MCF 10A (cell line): ENCODE results near the gene TLCD5. TPM values are rescaled to one million over a fixed set of nuclear protein-coding genes. Genes with fewer than 3 reads are reported as not detected.
A peak's percentile ranks its signal among the peaks of the same experiment; 100 is the strongest.

Source experiments
- BruUV-seq: library from RNA; stranded (reverse); fragments of 400-500 nt; replicated peaks from 2 replicates; lab custom pipeline; 2021; lab: Mats Ljungman, UMichigan
- CTCF ChIA-PET: fragments of 300-600 bp; sonication (Branson Sonifier 250); formaldehyde crosslinking; extraction: SDS; loops from one replicate; lab custom pipeline; 2021; ENCODE audit warnings: antibody characterized with exemption, inconsistent platforms; lab: Yijun Ruan, JAX
- POLR2A ChIA-PET: fragments of 300-600, 350-650 bp; sonication (Branson Sonifier 250); formaldehyde crosslinking; extraction: SDS; loops from one replicate; lab custom pipeline; 2020; ENCODE audit warnings: antibody characterized with exemption, inconsistent platforms; lab: Yijun Ruan, JAX
- DNase-seq: peaks from one replicate; pipeline ENCODE4 v3.0.0-alpha.2; 2018; ENCODE audit not compliant: unreplicated experiment
- H3K27ac Mint-ChIP-seq: one replicate; pipeline ENCODE4 v1.8.0; 2022; ENCODE audit warnings: mild to moderate bottlenecking, low read depth, mixed read lengths; ENCODE audit not compliant: unreplicated experiment
- H3K27me3 Mint-ChIP-seq: one replicate; pipeline ENCODE4 v1.8.0; 2022; ENCODE audit warnings: mixed read lengths; ENCODE audit not compliant: insufficient read depth, unreplicated experiment
- H3K36me3 Mint-ChIP-seq: one replicate; pipeline ENCODE4 v1.8.0; 2022; ENCODE audit warnings: mild to moderate bottlenecking, moderate library complexity, mixed read lengths; ENCODE audit not compliant: insufficient read depth, unreplicated experiment
- H3K4me1 Mint-ChIP-seq: one replicate; pipeline ENCODE4 v1.8.0; 2022; ENCODE audit warnings: mixed read lengths; ENCODE audit not compliant: insufficient read depth, unreplicated experiment
- H3K4me3 Mint-ChIP-seq: one replicate; pipeline ENCODE4 v1.8.0; 2022; ENCODE audit warnings: mild to moderate bottlenecking, moderate library complexity, mixed read lengths; ENCODE audit not compliant: unreplicated experiment
- H3K9me3 Mint-ChIP-seq: one replicate; pipeline ENCODE4 v1.8.0; 2022; ENCODE audit warnings: mixed read lengths; ENCODE audit not compliant: unreplicated experiment
- CTCF ChIP-seq: fragments of 200-600 bp; IDR thresholded peaks from one replicate; pipeline ENCODE4 v1.8.0; 2022; ENCODE audit warnings: antibody characterized with exemption, mild to moderate bottlenecking; ENCODE audit not compliant: unreplicated experiment
- intact Hi-C: fragments of 100-400 bp; cut with micrococcal nuclease; formaldehyde crosslinking; loops from 2 replicates; pipeline ENCODE4 v1.14.1; 2022
- total RNA-seq: library from RNA; stranded (reverse); gene quantifications from 2 replicates; pipeline ENCODE4 v1.2.3, GENCODE V29; 2022

The TLCD5 gene
- total RNA-seq, 1 experiment from 2014 or later = 9.6 TPM

GRCh38 chr11:120339394-120339890 lies 14.3 kb downstream of the TLCD5 start:
- peaks cover 41% of the 10 kb centered on the region for H3K4me1 Mint-ChIP-seq
- CTCF ChIA-PET = interaction anchor here (0.6 to 2.0 kb wide), 5 partner anchors 13 to 93 kb away, joined by 3 to 12 read pairs (median 3); no protein-coding TSS in a partner anchor

GRCh38 chr11:120340529-120340928 lies 15.4 kb downstream of the TLCD5 start:
- Mint-ChIP-seq H3K4me3 (peak overlapping the region; percentile 94), H3K27ac (peak overlapping the region; percentile 88), H3K27me3 (no peaks in the 10 kb centered on the region), H3K36me3 (no peaks in the 10 kb centered on the region), H3K9me3 (no peaks in the 10 kb centered on the region), H3K4me1 (peaks cover 43% of the 10 kb centered on the region)
- no peak for TF ChIP-seq CTCF
- ChIA-PET CTCF (interaction anchor here (0.6 to 2.0 kb wide), 4 partner anchors 37 to 715 kb away, joined by 3 to 12 read pairs (median 3); no protein-coding TSS in a partner anchor), POLR2A (interaction anchor here (0.6 to 4.6 kb wide), 16 partner anchors 8 to 219 kb away, joined by 3 to 34 read pairs (median 5); partner anchors contain the start of gene TRIM29)
- peak; percentile 51 for DNase-seq
- intact Hi-C loops = no loop called here
- no TSS peak for BruUV-seq

More at GRCh38 chr11:120339394-120339890, 14.3 kb downstream of the TLCD5 start:
- intact Hi-C loops = loop anchor here (5.0 kb wide), 2 partner anchors 163 to 1253 kb away; no protein-coding TSS in a partner anchor
- peak overlapping the region; percentile 88 for H3K27ac Mint-ChIP-seq
- no peaks in the 10 kb centered on the region for H3K27me3 Mint-ChIP-seq
- no peaks in the 10 kb centered on the region for H3K9me3 Mint-ChIP-seq
- peak overlapping the region; percentile 94 for H3K4me3 Mint-ChIP-seq
- H3K36me3 Mint-ChIP-seq = no peaks in the 10 kb centered on the region
- no peak for DNase-seq
- TF ChIP-seq CTCF = no peak
- POLR2A ChIA-PET = interaction anchor here (0.6 to 4.6 kb wide), 19 partner anchors 8 to 649 kb away, joined by 3 to 34 read pairs (median 4); partner anchors contain the start of gene TRIM29
- BruUV-seq = no TSS peak

- TF ChIP-seq CTCF = no peak
- intact Hi-C loops = no loop called here
- peaks cover 57% of the 10 kb centered on the region for H3K4me1 Mint-ChIP-seq
Measured at GRCh38 chr11:120342226-120342625, 17.1 kb downstream of the TLCD5 start.

GRCh38 chr11:120342678-120343077 lies 17.6 kb downstream of the TLCD5 start:
- peaks cover 61% of the 10 kb centered on the region for H3K4me1 Mint-ChIP-seq
- H3K27me3 Mint-ChIP-seq = no peaks in the 10 kb centered on the region
- H3K36me3 Mint-ChIP-seq = no peaks in the 10 kb centered on the region
- DNase-seq = no peak
- TF ChIP-seq CTCF = no peak
- no peaks in the 10 kb centered on the region for H3K9me3 Mint-ChIP-seq
- no peak overlapping the region for H3K4me3 Mint-ChIP-seq
- CTCF ChIA-PET = interaction anchor here (0.7 to 1.6 kb wide), 3 partner anchors 10 to 96 kb away, joined by 3 to 5 read pairs (median 4); no protein-coding TSS in a partner anchor
- BruUV-seq = no TSS peak
- intact Hi-C loops = no loop called here
- H3K27ac Mint-ChIP-seq = no peak overlapping the region
- POLR2A ChIA-PET = interaction anchor here (0.6 to 4.6 kb wide), 6 partner anchors 8 to 154 kb away, joined by 3 to 34 read pairs (median 4); no protein-coding TSS in a partner anchor

More at GRCh38 chr11:120342226-120342625, 17.1 kb downstream of the TLCD5 start:
- no TSS peak for BruUV-seq
- ChIA-PET POLR2A (interaction anchor here (0.6 to 4.6 kb wide), 8 partner anchors 48 to 220 kb away, joined by 3 to 34 read pairs (median 4); no protein-coding TSS in a partner anchor), CTCF (interaction anchor here (0.7 to 1.6 kb wide), 3 partner anchors 9 to 96 kb away, joined by 3 to 5 read pairs (median 4); no protein-coding TSS in a partner anchor)
- no peaks in the 10 kb centered on the region for H3K36me3 Mint-ChIP-seq
- H3K9me3 Mint-ChIP-seq = no peaks in the 10 kb centered on the region
- no peaks in the 10 kb centered on the region for H3K27me3 Mint-ChIP-seq
- no peak for DNase-seq
- no peak overlapping the region for H3K4me3 Mint-ChIP-seq
- H3K27ac Mint-ChIP-seq = no peak overlapping the region
